Measurements from ENCODE around the gene ADARB2. TPM values are rescaled to one million over a fixed set of nuclear protein-coding genes. Genes with fewer than 3 reads are reported as not detected.
A peak's percentile ranks its signal among the peaks of the same experiment; 100 is the strongest.

The ADARB2 gene
- total and polyA plus RNA-seq, 2 experiments from 2014 or later: 0.13 to 0.48 TPM

DNA sequence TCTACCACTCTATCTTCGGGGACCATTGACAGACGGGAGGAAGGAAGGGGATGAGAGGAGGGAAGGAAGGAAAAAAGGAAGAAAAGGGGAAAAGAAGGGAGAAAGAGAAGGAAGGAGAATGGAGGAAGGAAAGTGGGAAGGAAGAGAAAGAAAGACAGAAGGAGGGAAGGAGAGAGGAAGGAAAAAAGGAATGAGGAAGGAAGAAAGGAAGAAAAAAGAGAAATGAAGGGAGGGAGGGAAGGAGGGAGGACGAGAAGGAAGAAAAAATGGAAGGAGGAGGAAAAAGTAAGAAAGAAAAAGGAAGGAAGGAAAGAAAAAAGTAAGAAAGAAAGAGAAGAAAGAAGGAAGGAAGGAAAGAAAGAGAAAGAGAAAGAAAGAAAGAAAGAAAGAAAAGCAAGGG lies 128.9 kb downstream of the ADARB2 start:
- H3K27ac ChIP-seq: no peak overlapping the region
- no peak overlapping the region for H2AFZ ChIP-seq
- H3K36me3 ChIP-seq (replicated peaks; ENCODE audit: insufficient read depth, low read depth): no peaks in the 10 kb centered on the region
- peak overlapping the region; percentile 56 for H3K4me2 ChIP-seq
- H4K20me1 ChIP-seq (ENCODE audit: insufficient read depth, poor library complexity, severe bottlenecking): no peaks in the 10 kb centered on the region
- WGBS (ENCODE audit: low lambda C conversion rate, missing lambda C conversion rate): 77% methylated on average over 3 of the region's 3 CpGs
- H3K27me3 ChIP-seq: peaks cover 42% of the 10 kb centered on the region
- H3K9me3 ChIP-seq (ENCODE audit: low read depth): no peaks in the 10 kb centered on the region
- no peaks in the 10 kb centered on the region for H3K9me2 ChIP-seq (replicated peaks; ENCODE audit: insufficient read depth)
- H3K79me2 ChIP-seq: no peaks in the 10 kb centered on the region
- TF ChIP-seq EZH2 (IDR thresholded peaks at IDR 0.05; ENCODE audit: borderline replicate concordance) (no peak), EZH2phosphoT487 (IDR thresholded peaks at IDR 0.05; ENCODE audit: low read depth, severe bottlenecking, unreplicated experiment) (no peak)
- TF ChIP-seq, protein P1, sequence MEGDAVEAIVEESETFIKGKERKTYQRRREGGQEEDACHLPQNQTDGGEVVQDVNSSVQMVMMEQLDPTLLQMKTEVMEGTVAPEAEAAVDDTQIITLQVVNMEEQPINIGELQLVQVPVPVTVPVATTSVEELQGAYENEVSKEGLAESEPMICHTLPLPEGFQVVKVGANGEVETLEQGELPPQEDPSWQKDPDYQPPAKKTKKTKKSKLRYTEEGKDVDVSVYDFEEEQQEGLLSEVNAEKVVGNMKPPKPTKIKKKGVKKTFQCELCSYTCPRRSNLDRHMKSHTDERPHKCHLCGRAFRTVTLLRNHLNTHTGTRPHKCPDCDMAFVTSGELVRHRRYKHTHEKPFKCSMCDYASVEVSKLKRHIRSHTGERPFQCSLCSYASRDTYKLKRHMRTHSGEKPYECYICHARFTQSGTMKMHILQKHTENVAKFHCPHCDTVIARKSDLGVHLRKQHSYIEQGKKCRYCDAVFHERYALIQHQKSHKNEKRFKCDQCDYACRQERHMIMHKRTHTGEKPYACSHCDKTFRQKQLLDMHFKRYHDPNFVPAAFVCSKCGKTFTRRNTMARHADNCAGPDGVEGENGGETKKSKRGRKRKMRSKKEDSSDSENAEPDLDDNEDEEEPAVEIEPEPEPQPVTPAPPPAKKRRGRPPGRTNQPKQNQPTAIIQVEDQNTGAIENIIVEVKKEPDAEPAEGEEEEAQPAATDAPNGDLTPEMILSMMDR (IDR thresholded peaks at IDR 0.05; ENCODE audit: poor library complexity): no peak
- no peak for DNase-seq (ENCODE audit: low spot score)
- H3K4me1 ChIP-seq (ENCODE audit: insufficient read depth): no peaks in the 10 kb centered on the region
- H3K4me3 ChIP-seq: no peak overlapping the region

DNA sequence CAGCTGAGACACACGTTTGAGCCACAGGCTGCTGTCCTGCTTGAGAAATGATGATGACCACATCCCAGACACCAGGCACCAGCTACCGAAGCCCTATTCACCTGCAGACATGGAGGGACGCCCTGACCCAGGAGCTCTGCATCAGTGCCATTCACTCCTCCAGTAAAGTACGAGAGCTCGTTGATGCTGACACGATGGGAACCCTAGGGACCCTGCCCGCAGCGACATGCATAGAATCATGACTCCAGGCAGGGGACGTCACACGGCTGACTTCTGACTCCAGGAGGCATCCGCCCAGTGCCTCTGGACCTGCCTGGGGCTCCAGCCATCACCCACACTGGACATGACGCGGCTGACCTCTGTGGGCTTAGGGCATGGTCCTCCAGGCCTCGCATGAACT lies 129.9 kb downstream of the ADARB2 start:
- Histone ChIP-seq H3K9me3 (ENCODE audit: low read depth) (no peaks in the 10 kb centered on the region), H3K27me3 (peaks cover 41% of the 10 kb centered on the region), H2AFZ (no peak overlapping the region), H3K4me3 (no peak overlapping the region), H3K9me2 (replicated peaks; ENCODE audit: insufficient read depth) (no peaks in the 10 kb centered on the region), H3K79me2 (no peaks in the 10 kb centered on the region), H3K4me2 (no peak overlapping the region), H3K36me3 (replicated peaks; ENCODE audit: insufficient read depth, low read depth) (no peaks in the 10 kb centered on the region), H3K27ac (no peak overlapping the region), H3K4me1 (ENCODE audit: insufficient read depth) (no peaks in the 10 kb centered on the region), H4K20me1 (ENCODE audit: insufficient read depth, poor library complexity, severe bottlenecking) (no peaks in the 10 kb centered on the region)
- DNase-seq (ENCODE audit: low spot score): no peak
- TF ChIP-seq EZH2 (IDR thresholded peaks at IDR 0.05; ENCODE audit: borderline replicate concordance) (no peak), EZH2phosphoT487 (IDR thresholded peaks at IDR 0.05; ENCODE audit: low read depth, severe bottlenecking, unreplicated experiment) (no peak)
- TF ChIP-seq, protein P1 (IDR thresholded peaks at IDR 0.05; ENCODE audit: poor library complexity): no peak
- WGBS (ENCODE audit: low lambda C conversion rate, missing lambda C conversion rate): 89% methylated on average over 14 of the region's 14 CpGs

DNA sequence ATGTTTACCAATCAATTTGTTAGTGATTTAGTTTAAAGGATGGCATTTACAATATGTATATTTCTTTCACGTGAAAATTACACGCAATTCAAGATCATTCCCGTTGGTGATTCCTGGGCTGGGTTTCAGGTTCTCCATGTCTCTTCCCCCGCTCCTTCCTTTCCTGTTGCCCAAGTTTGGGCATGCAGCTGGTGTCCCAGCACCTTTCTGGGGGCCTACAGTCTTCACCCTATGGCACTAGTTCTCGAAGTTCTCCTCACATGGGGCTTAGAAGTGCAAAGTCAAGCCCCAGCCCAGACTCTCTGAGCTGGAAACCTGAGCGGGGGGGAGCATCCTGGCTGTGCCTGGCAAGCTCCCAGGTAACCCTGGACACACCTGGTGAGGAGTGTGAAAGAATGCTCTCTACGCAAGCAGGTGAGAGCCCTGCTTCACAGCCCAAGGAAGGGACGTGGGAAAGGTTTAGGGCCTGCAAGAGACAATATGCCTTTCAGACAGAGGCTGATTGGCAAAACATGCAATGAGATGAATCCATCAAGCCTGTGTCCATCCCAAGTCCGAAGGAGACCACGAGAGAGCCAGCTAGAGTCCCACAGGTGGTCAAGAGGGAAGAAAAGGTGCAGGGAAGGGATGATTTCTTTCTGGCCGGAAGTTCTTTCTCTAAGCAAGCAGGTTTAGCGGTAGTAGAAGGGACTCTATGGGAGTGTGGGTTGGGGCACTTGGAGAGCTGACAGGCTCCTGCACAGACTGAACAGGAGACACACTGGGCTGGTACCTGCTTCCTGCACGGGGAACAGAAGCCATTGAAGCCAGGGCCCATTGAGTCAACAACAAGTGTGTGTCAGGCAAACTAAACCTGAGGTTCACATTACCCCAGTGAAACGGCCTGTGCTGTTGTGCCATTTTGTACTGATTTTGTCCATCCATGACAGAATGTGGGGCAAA lies 131.1 kb downstream of the ADARB2 start:
- Histone ChIP-seq H3K4me1 (ENCODE audit: insufficient read depth) (peaks cover 4% of the 10 kb centered on the region), H4K20me1 (ENCODE audit: insufficient read depth, poor library complexity, severe bottlenecking) (no peaks in the 10 kb centered on the region), H3K9me2 (replicated peaks; ENCODE audit: insufficient read depth) (no peaks in the 10 kb centered on the region), H3K79me2 (no peaks in the 10 kb centered on the region), H3K27me3 (peaks cover 34% of the 10 kb centered on the region), H2AFZ (no peak overlapping the region), H3K4me3 (no peak overlapping the region), H3K36me3 (replicated peaks; ENCODE audit: insufficient read depth, low read depth) (no peaks in the 10 kb centered on the region), H3K4me2 (no peak overlapping the region), H3K27ac (no peak overlapping the region), H3K9me3 (ENCODE audit: low read depth) (no peaks in the 10 kb centered on the region)
- WGBS (ENCODE audit: low lambda C conversion rate, missing lambda C conversion rate): 83% methylated on average over 14 of the region's 14 CpGs
- no peak for DNase-seq (ENCODE audit: low spot score)
- no peak for TF ChIP-seq EZH2 (IDR thresholded peaks at IDR 0.05; ENCODE audit: borderline replicate concordance)
- TF ChIP-seq EZH2phosphoT487 (IDR thresholded peaks at IDR 0.05; ENCODE audit: low read depth, severe bottlenecking, unreplicated experiment): no peak
- TF ChIP-seq, protein P1 (IDR thresholded peaks at IDR 0.05; ENCODE audit: poor library complexity): no peak

All from hepatocyte (in vitro differentiated cells).